HepG2 (cell line): ENCODE measurements around the gene MPIG6B. TPM values are rescaled to one million over a fixed set of nuclear protein-coding genes. Genes with fewer than 3 reads are reported as not detected.

Experiments
- ASH2L ChIP-seq: fragments of 300-600, 200-600 bp; sonication (generic); IDR thresholded peaks from 2 replicates; pipeline ENCODE4 v1.7.0; 2017; ENCODE audit warnings: low read depth, mild to moderate bottlenecking, moderate library complexity, mixed read lengths, low read length; ENCODE audit not compliant: insufficient read length
- FOXP1 ChIP-seq, 2 experiments: fragments of 450-650 bp in 1 of 2; IDR thresholded peaks; 2 replicates each; pipeline ENCODE4 v1.6.1; 2017 to 2018; ENCODE audit warnings: antibody characterized with exemption in 1 of 2
- GFI1 ChIP-seq: sonication (generic); formaldehyde crosslinking; IDR thresholded peaks from 2 replicates; pipeline ENCODE4 v1.5.0; 2020; ENCODE audit warnings: missing genetic modification reagents, mild to moderate bottlenecking, borderline replicate concordance
- NFKBIZ ChIP-seq: IDR thresholded peaks from 2 replicates; pipeline ENCODE4 v1.6.1; 2018; ENCODE audit warnings: missing genetic modification reagents, missing compliant biosample characterization
- ZBTB1 ChIP-seq: sonication (generic); formaldehyde crosslinking; IDR thresholded peaks from 2 replicates; pipeline ENCODE4 v1.4.0; 2020; ENCODE audit warnings: missing genetic modification reagents, borderline replicate concordance
- ZNF136 ChIP-seq: sonication (generic); formaldehyde crosslinking; IDR thresholded peaks from 2 replicates; pipeline ENCODE4 v1.8.1; 2022; ENCODE audit warnings: low read depth, mild to moderate bottlenecking, moderate library complexity, missing genetic modification reagents
- ZNF333 ChIP-seq: sonication (generic); formaldehyde crosslinking; IDR thresholded peaks from 2 replicates; pipeline ENCODE4 v1.4.0; 2020; ENCODE audit warnings: mild to moderate bottlenecking, missing genetic modification reagents, borderline replicate concordance
- ZNF367 ChIP-seq: sonication (generic); formaldehyde crosslinking; IDR thresholded peaks from 2 replicates; pipeline ENCODE4 v1.4.0; 2020; ENCODE audit warnings: missing genetic modification reagents, borderline replicate concordance
- ZNF607 ChIP-seq: sonication (generic); formaldehyde crosslinking; IDR thresholded peaks from 2 replicates; pipeline ENCODE4 v1.5.1; 2020; ENCODE audit warnings: missing genetic modification reagents, mild to moderate bottlenecking, borderline replicate concordance
- ZNF883 ChIP-seq: sonication (generic); formaldehyde crosslinking; IDR thresholded peaks from 2 replicates; pipeline ENCODE4 v1.5.1; 2020; ENCODE audit warnings: mild to moderate bottlenecking, missing genetic modification reagents; ENCODE audit errors: not compliant biosample characterization
- polyA plus RNA-seq, 8 experiments: library from polyadenylated mRNA; depleted of rRNA in 3 of 8; stranded (reverse) in 7 of 8; unstranded in 1 of 8; fragments of >200 nt; fragmentation: Illumina TruSeq in 4 of 8; extraction: Trizol in 4 of 8; gene quantifications; 2 replicates each; pipeline versions ENCODE4 v1.2.1 to v1.2.3, GENCODE V29; 2011 to 2016; ENCODE audit warnings: low read depth in 4 of 8, missing spikeins in 1 of 8, mixed read lengths in 1 of 8; ENCODE audit not compliant: insufficient read depth in 1 of 8
- total RNA-seq, 5 experiments: library from RNA; depleted of rRNA; stranded (reverse); fragments of >200 nt; fragmentation: Illumina TruSeq; extraction: Trizol; gene quantifications; 2 replicates each; pipeline ENCODE4 v1.2.3, GENCODE V29; 2016; ENCODE audit warnings: low read depth in 1 of 5
- TF ChIP-seq, protein P1 (sequence below): sonication (generic); formaldehyde crosslinking; conservative IDR thresholded peaks from 2 replicates; pipeline ENCODE4 v1.4.0; 2020; ENCODE audit warnings: mild to moderate bottlenecking, missing genetic modification reagents, moderate library complexity
- TF ChIP-seq, protein P2 (sequence below): IDR thresholded peaks from 2 replicates; pipeline ENCODE4 v1.6.1; 2016; ENCODE audit warnings: missing genetic modification reagents, missing compliant biosample characterization
- TF ChIP-seq, protein P3 (sequence below): sonication (generic); formaldehyde crosslinking; IDR thresholded peaks from 2 replicates; pipeline ENCODE4 v1.5.1; 2020; ENCODE audit warnings: missing genetic modification reagents, mild to moderate bottlenecking, borderline replicate concordance
- TF ChIP-seq, protein P4 (sequence below): sonication (generic); formaldehyde crosslinking; IDR thresholded peaks from 2 replicates; pipeline ENCODE4 v1.5.1; 2020; ENCODE audit warnings: mild to moderate bottlenecking, missing genetic modification reagents, borderline replicate concordance

MPIG6B gene
- total and polyA plus RNA-seq, 2 of the 13 experiments (the other 11 are each of a cell fraction or from before 2014, with no cell fraction given), result not detected

DNA sequence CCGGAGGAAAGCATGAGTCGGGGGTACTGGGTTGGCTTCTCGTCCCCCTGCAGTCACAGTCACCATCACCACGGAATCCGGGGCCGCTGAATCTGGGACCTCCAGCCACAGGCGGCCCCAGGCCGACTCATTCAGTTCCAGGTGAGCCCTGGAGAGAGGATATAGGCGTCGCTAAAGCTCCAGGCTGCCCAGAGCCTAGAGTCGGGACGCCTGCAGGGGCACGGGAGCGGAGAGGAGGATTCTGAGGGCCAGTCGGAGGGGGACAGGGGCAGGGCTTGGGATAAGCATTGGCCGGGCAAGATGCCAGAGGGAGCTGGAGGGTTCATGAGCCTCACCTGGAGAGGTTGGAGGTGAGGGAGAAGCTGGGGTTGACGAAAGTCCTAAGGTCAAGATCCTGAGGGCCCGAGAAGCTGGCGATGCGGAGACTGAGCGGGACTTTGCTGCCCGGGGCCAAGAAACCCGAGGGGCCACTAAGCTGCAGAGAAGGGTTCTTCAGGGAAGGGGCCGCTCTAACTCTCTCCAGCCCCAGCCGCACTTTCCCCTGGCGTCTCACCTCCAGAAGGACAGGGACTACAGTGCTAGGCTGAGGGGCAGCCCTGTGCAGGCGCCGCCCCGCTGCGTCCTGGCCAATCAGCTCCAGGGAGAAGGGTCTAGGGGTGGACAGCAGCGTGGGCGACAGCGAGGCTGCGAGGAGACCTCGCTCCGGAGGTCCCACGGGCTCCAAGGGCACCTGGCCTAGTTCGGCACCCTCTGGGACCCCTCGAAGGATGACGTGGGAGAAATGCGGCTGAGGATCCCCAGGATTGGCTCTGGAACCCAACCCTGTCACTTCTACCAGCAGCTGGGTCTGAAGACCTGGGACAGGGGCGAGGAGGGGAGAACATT lies 43.0 kb downstream of the MPIG6B start (continued):
- TF ChIP-seq, protein P1, sequence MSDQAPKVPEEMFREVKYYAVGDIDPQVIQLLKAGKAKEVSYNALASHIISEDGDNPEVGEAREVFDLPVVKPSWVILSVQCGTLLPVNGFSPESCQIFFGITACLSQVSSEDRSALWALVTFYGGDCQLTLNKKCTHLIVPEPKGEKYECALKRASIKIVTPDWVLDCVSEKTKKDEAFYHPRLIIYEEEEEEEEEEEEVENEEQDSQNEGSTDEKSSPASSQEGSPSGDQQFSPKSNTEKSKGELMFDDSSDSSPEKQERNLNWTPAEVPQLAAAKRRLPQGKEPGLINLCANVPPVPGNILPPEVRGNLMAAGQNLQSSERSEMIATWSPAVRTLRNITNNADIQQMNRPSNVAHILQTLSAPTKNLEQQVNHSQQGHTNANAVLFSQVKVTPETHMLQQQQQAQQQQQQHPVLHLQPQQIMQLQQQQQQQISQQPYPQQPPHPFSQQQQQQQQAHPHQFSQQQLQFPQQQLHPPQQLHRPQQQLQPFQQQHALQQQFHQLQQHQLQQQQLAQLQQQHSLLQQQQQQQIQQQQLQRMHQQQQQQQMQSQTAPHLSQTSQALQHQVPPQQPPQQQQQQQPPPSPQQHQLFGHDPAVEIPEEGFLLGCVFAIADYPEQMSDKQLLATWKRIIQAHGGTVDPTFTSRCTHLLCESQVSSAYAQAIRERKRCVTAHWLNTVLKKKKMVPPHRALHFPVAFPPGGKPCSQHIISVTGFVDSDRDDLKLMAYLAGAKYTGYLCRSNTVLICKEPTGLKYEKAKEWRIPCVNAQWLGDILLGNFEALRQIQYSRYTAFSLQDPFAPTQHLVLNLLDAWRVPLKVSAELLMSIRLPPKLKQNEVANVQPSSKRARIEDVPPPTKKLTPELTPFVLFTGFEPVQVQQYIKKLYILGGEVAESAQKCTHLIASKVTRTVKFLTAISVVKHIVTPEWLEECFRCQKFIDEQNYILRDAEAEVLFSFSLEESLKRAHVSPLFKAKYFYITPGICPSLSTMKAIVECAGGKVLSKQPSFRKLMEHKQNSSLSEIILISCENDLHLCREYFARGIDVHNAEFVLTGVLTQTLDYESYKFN, result 0 out of 2 replicates have a peak, but pooled peaks have one; percentile 26
- TF ChIP-seq NFKBIZ (CRISPR knock-in tag) (no peak), ZNF607 (CRISPR knock-in tag) (peak; percentile 64; the same call in 1 of the 2 replicates), ASH2L (no peak), FOXP1 (IDR thresholded peaks at IDR 0.05) (no peak), FOXP1 (CRISPR knock-in tag; IDR thresholded peaks at IDR 0.05) (no peak), ZNF883 (CRISPR knock-in tag) (peak; percentile 94), ZNF367 (no peak), ZNF333 (CRISPR knock-in tag) (0 out of 2 replicates have a peak, but pooled peaks have one; percentile 15), ZBTB1 (CRISPR knock-in tag) (no peak), ZNF136 (CRISPR knock-in tag) (peak; percentile 59; the same call in 1 of the 2 replicates), GFI1 (CRISPR knock-in tag) (peak; percentile 66; the same call in 1 of the 2 replicates)
- TF ChIP-seq, protein P2, sequence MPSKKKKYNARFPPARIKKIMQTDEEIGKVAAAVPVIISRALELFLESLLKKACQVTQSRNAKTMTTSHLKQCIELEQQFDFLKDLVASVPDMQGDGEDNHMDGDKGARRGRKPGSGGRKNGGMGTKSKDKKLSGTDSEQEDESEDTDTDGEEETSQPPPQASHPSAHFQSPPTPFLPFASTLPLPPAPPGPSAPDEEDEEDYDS (CRISPR knock-in tag), result peak; percentile 94
- TF ChIP-seq, protein P3, sequence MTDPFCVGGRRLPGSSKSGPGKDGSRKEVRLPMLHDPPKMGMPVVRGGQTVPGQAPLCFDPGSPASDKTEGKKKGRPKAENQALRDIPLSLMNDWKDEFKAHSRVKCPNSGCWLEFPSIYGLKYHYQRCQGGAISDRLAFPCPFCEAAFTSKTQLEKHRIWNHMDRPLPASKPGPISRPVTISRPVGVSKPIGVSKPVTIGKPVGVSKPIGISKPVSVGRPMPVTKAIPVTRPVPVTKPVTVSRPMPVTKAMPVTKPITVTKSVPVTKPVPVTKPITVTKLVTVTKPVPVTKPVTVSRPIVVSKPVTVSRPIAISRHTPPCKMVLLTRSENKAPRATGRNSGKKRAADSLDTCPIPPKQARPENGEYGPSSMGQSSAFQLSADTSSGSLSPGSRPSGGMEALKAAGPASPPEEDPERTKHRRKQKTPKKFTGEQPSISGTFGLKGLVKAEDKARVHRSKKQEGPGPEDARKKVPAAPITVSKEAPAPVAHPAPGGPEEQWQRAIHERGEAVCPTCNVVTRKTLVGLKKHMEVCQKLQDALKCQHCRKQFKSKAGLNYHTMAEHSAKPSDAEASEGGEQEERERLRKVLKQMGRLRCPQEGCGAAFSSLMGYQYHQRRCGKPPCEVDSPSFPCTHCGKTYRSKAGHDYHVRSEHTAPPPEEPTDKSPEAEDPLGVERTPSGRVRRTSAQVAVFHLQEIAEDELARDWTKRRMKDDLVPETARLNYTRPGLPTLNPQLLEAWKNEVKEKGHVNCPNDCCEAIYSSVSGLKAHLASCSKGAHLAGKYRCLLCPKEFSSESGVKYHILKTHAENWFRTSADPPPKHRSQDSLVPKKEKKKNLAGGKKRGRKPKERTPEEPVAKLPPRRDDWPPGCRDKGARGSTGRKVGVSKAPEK (CRISPR knock-in tag), result no peak; the same call in 1 of the 2 replicates
- TF ChIP-seq, protein P4, sequence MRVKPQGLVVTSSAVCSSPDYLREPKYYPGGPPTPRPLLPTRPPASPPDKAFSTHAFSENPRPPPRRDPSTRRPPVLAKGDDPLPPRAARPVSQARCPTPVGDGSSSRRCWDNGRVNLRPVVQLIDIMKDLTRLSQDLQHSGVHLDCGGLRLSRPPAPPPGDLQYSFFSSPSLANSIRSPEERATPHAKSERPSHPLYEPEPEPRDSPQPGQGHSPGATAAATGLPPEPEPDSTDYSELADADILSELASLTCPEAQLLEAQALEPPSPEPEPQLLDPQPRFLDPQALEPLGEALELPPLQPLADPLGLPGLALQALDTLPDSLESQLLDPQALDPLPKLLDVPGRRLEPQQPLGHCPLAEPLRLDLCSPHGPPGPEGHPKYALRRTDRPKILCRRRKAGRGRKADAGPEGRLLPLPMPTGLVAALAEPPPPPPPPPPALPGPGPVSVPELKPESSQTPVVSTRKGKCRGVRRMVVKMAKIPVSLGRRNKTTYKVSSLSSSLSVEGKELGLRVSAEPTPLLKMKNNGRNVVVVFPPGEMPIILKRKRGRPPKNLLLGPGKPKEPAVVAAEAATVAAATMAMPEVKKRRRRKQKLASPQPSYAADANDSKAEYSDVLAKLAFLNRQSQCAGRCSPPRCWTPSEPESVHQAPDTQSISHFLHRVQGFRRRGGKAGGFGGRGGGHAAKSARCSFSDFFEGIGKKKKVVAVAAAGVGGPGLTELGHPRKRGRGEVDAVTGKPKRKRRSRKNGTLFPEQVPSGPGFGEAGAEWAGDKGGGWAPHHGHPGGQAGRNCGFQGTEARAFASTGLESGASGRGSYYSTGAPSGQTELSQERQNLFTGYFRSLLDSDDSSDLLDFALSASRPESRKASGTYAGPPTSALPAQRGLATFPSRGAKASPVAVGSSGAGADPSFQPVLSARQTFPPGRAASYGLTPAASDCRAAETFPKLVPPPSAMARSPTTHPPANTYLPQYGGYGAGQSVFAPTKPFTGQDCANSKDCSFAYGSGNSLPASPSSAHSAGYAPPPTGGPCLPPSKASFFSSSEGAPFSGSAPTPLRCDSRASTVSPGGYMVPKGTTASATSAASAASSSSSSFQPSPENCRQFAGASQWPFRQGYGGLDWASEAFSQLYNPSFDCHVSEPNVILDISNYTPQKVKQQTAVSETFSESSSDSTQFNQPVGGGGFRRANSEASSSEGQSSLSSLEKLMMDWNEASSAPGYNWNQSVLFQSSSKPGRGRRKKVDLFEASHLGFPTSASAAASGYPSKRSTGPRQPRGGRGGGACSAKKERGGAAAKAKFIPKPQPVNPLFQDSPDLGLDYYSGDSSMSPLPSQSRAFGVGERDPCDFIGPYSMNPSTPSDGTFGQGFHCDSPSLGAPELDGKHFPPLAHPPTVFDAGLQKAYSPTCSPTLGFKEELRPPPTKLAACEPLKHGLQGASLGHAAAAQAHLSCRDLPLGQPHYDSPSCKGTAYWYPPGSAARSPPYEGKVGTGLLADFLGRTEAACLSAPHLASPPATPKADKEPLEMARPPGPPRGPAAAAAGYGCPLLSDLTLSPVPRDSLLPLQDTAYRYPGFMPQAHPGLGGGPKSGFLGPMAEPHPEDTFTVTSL (CRISPR knock-in tag), result no peak
